Osteocyte (in vitro differentiated cells): ENCODE data around the gene SGF29. TPM values are rescaled to one million over a fixed set of nuclear protein-coding genes. Genes with fewer than 3 reads are reported as not detected.
"Not testable (repeated sequence)": the region's sequence is repeated elsewhere in the genome, so short reads cannot be mapped to it uniquely, and the experiment has no call there.

Experiments used
- DNase-seq: peaks from one replicate; pipeline ENCODE4 v3.0.0; 2021; ENCODE audit warnings: mixed read lengths; ENCODE audit not compliant: unreplicated experiment; ENCODE audit errors: extremely low spot score
- H3K27ac Mint-ChIP-seq: one replicate; pipeline ENCODE4 v1.8.0; 2021; ENCODE audit warnings: mild to moderate bottlenecking, mixed read lengths; ENCODE audit not compliant: unreplicated experiment
- H3K27me3 Mint-ChIP-seq: one replicate; pipeline ENCODE4 v1.8.0; 2021; ENCODE audit warnings: mixed read lengths; ENCODE audit not compliant: unreplicated experiment
- H3K36me3 Mint-ChIP-seq: one replicate; pipeline ENCODE4 v1.8.0; 2021; ENCODE audit warnings: mixed read lengths; ENCODE audit not compliant: unreplicated experiment
- H3K4me1 Mint-ChIP-seq: one replicate; pipeline ENCODE4 v1.8.0; 2021; ENCODE audit warnings: mixed read lengths; ENCODE audit not compliant: unreplicated experiment
- H3K4me3 Mint-ChIP-seq: one replicate; pipeline ENCODE4 v1.8.0; 2021; ENCODE audit warnings: mild to moderate bottlenecking, moderate library complexity, mixed read lengths; ENCODE audit not compliant: unreplicated experiment
- H3K9me3 Mint-ChIP-seq: one replicate; pipeline ENCODE4 v1.8.0; 2021; ENCODE audit warnings: mixed read lengths; ENCODE audit not compliant: unreplicated experiment
- total RNA-seq: library from RNA; stranded (reverse); gene quantifications from 2 replicates; pipeline ENCODE4 v1.2.1, GENCODE V29; 2021
- TF ChIP-seq, protein P1 (sequence below): fragments of 200-600 bp; sonication (generic); IDR thresholded peaks from 2 replicates; pipeline ENCODE4 v1.5.0; 2021; ENCODE audit warnings: antibody characterized with exemption, mild to moderate bottlenecking, moderate library complexity

The SGF29 gene
- total RNA-seq, 1 donor from 2014 or later: 29.7 TPM

DNA sequence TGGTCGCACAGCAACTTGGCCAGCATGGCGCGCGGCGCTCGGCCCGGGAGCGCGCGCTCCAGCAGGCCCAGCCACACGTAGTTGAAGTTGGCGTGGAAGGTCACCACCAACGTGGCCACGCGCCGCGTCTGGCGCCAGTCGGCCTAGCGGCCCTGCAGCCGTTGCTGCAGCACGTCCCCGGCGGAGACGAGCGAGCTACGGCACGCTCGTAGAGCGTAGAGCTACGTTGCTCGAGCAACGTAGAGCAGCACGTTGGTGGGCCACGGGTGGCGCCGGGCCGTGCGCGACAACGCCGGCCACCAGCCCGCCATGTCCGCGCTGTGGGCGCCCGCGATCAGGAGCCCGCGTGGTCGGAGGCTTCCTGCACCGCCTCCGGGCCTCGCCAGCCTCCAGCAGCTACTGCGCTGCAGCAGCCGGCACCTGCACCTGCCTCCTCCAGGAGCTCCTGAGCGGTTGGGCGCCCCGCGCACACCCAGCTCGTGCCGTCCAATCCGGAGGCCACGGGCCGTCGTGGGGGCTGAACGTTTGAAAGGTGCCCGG lies 69.5 kb downstream of the SGF29 start:
- TF ChIP-seq, protein P1, sequence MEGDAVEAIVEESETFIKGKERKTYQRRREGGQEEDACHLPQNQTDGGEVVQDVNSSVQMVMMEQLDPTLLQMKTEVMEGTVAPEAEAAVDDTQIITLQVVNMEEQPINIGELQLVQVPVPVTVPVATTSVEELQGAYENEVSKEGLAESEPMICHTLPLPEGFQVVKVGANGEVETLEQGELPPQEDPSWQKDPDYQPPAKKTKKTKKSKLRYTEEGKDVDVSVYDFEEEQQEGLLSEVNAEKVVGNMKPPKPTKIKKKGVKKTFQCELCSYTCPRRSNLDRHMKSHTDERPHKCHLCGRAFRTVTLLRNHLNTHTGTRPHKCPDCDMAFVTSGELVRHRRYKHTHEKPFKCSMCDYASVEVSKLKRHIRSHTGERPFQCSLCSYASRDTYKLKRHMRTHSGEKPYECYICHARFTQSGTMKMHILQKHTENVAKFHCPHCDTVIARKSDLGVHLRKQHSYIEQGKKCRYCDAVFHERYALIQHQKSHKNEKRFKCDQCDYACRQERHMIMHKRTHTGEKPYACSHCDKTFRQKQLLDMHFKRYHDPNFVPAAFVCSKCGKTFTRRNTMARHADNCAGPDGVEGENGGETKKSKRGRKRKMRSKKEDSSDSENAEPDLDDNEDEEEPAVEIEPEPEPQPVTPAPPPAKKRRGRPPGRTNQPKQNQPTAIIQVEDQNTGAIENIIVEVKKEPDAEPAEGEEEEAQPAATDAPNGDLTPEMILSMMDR: no peak
- no peaks in the 10 kb centered on the region for H3K4me1 Mint-ChIP-seq
- peaks cover 11% of the 10 kb centered on the region for H3K27me3 Mint-ChIP-seq
- H3K9me3 Mint-ChIP-seq: no peaks in the 10 kb centered on the region
- H3K4me3 Mint-ChIP-seq: no peak overlapping the region
- no peaks in the 10 kb centered on the region for H3K36me3 Mint-ChIP-seq
- no peak overlapping the region for H3K27ac Mint-ChIP-seq
- peak; percentile 83 for DNase-seq

GRCh38 chr16:28630905-28631304 lies 77.2 kb downstream of the SGF29 start:
- not testable (repeated sequence) for H3K27ac Mint-ChIP-seq, H3K4me3 Mint-ChIP-seq, H3K9me3 Mint-ChIP-seq, H3K27me3 Mint-ChIP-seq, H3K36me3 Mint-ChIP-seq, H3K4me1 Mint-ChIP-seq, DNase-seq

DNA sequence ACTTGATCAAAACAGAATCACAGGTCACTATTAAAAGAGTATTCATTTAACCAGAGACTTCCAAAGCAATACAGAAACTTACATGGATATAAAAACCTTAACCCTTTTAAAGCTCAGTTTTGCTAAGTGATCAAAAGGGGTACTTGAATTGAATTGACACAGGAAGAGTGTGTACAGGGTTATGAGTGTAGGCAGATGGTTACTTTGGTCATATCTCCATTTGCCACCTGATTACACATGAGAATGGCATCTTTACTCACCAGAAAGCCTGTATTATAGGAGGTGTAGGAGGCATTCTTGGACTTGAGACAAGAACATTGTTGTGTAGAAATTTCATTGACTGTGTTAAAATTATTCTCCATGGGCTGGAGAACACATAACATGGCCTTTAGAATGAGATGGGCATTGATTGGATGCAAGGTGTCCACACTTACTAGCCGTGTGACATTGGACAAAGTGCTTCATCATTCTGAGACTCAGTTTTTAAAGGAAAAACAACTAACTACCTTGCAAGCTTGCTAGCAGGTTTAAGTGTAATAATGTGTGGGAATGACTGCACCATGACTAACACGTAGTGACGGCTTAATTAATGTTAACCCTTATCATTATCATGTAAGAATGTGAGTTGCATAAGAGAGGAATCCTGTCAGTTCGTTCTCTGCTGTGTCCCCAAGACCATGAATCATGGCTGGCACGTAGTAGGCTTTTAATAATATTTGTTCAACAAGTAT lies 82.5 kb downstream of the SGF29 start:
- H3K9me3 Mint-ChIP-seq, H3K4me1 Mint-ChIP-seq, H3K36me3 Mint-ChIP-seq, DNase-seq, H3K4me3 Mint-ChIP-seq, H3K27ac Mint-ChIP-seq, H3K27me3 Mint-ChIP-seq: not testable (repeated sequence)

DNA sequence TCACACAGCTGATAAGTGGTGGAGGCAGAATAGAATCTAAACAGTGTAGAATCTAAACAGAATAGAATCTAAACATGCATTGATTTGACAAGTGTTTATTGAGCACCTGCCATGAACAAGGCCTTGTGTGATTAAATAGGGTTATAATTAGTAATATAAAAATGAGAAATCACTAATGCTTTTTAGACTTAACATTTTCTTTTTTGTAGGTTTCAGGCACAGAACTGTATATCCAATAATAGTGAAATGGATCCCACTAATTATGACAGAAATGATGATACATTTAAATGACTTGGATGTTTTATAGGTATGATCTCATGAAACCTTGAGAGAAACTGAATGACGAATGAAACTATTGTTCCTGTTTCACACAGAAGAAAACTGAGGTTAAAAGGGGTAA lies 84.0 kb downstream of the SGF29 start, which contains the start of gene NPIPB8:
NPIPB8 (plus strand) TSS at position 301 of the 400 bp plus-strand sequence. CDS start 296 bp downstream, outside the sequence.
- not testable (repeated sequence) for H3K36me3 Mint-ChIP-seq, H3K27me3 Mint-ChIP-seq, H3K4me3 Mint-ChIP-seq, H3K4me1 Mint-ChIP-seq, DNase-seq, H3K9me3 Mint-ChIP-seq, H3K27ac Mint-ChIP-seq

- H3K27ac Mint-ChIP-seq, H3K36me3 Mint-ChIP-seq, H3K9me3 Mint-ChIP-seq, DNase-seq, H3K27me3 Mint-ChIP-seq, H3K4me3 Mint-ChIP-seq, H3K4me1 Mint-ChIP-seq: not testable (repeated sequence)
Observed at GRCh38 chr16:28638359-28638758, 84.6 kb downstream of the SGF29 start.

DNA sequence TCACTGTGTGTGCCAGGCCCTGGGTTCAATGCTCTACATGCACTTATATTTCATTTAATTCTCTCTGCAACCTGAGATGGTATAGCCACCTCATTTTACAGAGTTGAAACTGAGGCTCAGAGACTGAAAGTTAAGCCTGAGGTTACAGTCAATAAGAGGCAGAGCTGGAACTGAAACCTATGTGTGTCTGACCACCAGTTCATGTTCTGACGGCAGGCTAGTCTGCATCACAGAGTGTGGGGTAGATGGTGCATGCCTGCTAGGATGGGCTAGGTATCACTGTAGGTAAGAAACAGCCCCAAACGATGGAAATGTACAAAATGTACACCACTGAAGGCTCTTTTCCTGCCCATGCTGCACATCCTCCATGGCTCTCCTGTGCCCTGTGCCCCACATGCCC lies 86.2 kb downstream of the SGF29 start:
- not testable (repeated sequence) for H3K9me3 Mint-ChIP-seq, DNase-seq, H3K4me3 Mint-ChIP-seq, H3K36me3 Mint-ChIP-seq, H3K27me3 Mint-ChIP-seq, H3K4me1 Mint-ChIP-seq, H3K27ac Mint-ChIP-seq

Other genes starting within 250 kb of the SGF29 start
- 5.2 and 7.0 TPM in 2 replicates for gene NPIPB6, start 190.4 kb upstream of the SGF29 start, total RNA-seq
- 103 and 106 TPM in 2 replicates for gene EIF3CL, start 150.1 kb upstream of the SGF29 start, total RNA-seq
- 0.78 TPM in 1 of 2 replicates, not detected in the other for gene NPIPB7, start 81.6 kb upstream of the SGF29 start, total RNA-seq
- gene CLN3, start 61.8 kb upstream of the SGF29 start, total RNA-seq: 39.4 and 50.7 TPM in 2 replicates
- gene APOBR, start 59.3 kb upstream of the SGF29 start, total RNA-seq: 0.16 TPM in 1 of 2 replicates, not detected in the other
- not detected in 2 replicates for gene IL27, start 47.1 kb upstream of the SGF29 start, total RNA-seq
- gene NUPR1, start 14.9 kb upstream of the SGF29 start, total RNA-seq: 124 and 138 TPM in 2 replicates
- gene SULT1A2, start 43.1 kb downstream of the SGF29 start, total RNA-seq: 0.51 TPM in 1 of 2 replicates, not detected in the other
- gene SULT1A1, start 56.1 kb downstream of the SGF29 start, total RNA-seq: 10.4 and 11.4 TPM in 2 replicates
- gene NPIPB8, start 84.1 kb downstream of the SGF29 start, total RNA-seq: not detected in 2 replicates
- 950 and 1,034 TPM in 2 replicates for gene EIF3C, start 157.5 kb downstream of the SGF29 start, total RNA-seq
- 2.6 and 4.2 TPM in 2 replicates for gene NPIPB9, start 197.9 kb downstream of the SGF29 start, total RNA-seq